Fibroblast of the aortic adventitia (primary cell): ENCODE data around the gene EHD3. TPM values are rescaled to one million over a fixed set of nuclear protein-coding genes. Genes with fewer than 3 reads are reported as not detected.

ENCODE experiments used
- DNase-seq: peaks from one replicate; pipeline ENCODE4 v3.0.0-alpha.2; 2010; ENCODE audit warnings: low read depth
- H3K4me3 ChIP-seq: 2 replicates; pipeline ENCODE4 v1.5.1; 2011; ENCODE audit warnings: low read depth, mild to moderate bottlenecking, control low read depth, low read length, moderate library complexity
- CTCF ChIP-seq: IDR thresholded peaks from 2 replicates; pipeline ENCODE4 v1.5.1; 2011; ENCODE audit warnings: mild to moderate bottlenecking, low read length, control low read depth, inconsistent platforms; ENCODE audit not compliant: insufficient read depth
- total RNA-seq: library from RNA; depleted of rRNA; stranded (reverse); fragments of >200 nt; gene quantifications from 2 replicates; pipeline ENCODE4 v1.2.3, GENCODE V29; 2012; ENCODE audit warnings: low replicate concordance

Gene EHD3
- total RNA-seq, 1 donor, result 41.2 TPM

- H3K4me3 ChIP-seq, result no peak within 1 kb of the TSS
- no peak for TF ChIP-seq CTCF
- DNase-seq, result no peak
These were observed 16.3 kb upstream of the EHD3 start, which contains the start of gene CAPN14 for GRCh38 chr2:31217465-31218200. Gene CAPN14 (minus strand): TSS chr2:31217515. CDS start chr2:31205447, 12,068 bp downstream.

GRCh38 chr2:31219131-31219969, 14.6 kb upstream of the EHD3 start:
- H3K4me3 ChIP-seq, result no peak overlapping the region
- TF ChIP-seq CTCF, result no peak
- no peak for DNase-seq

- DNase-seq, result no peak
- H3K4me3 ChIP-seq, result no peak overlapping the region
- TF ChIP-seq CTCF, result no peak
These were observed 12.4 kb upstream of the EHD3 start for GRCh38 chr2:31221544-31221943.

- TF ChIP-seq CTCF, result no peak
- no peak overlapping the region for H3K4me3 ChIP-seq
- DNase-seq, result no peak
These were observed 11.9 kb upstream of the EHD3 start for GRCh38 chr2:31222071-31222470.

GRCh38 chr2:31223026-31223425, 10.9 kb upstream of the EHD3 start:
- TF ChIP-seq CTCF, result no peak
- DNase-seq, result no peak
- H3K4me3 ChIP-seq, result no peak overlapping the region

GRCh38 chr2:31223749-31224148, 10.2 kb upstream of the EHD3 start:
- no peak for DNase-seq
- H3K4me3 ChIP-seq, result no peak overlapping the region
- TF ChIP-seq CTCF, result no peak
